OCI-M2 (cell line): ENCODE measurements around the gene SNTG2.

Experiments used
- DNase-seq: peaks from one replicate; lab custom pipeline; 2025; ENCODE audit not compliant: unreplicated experiment; lab: John Stamatoyannopoulos, UW

Gene SNTG2

DNA sequence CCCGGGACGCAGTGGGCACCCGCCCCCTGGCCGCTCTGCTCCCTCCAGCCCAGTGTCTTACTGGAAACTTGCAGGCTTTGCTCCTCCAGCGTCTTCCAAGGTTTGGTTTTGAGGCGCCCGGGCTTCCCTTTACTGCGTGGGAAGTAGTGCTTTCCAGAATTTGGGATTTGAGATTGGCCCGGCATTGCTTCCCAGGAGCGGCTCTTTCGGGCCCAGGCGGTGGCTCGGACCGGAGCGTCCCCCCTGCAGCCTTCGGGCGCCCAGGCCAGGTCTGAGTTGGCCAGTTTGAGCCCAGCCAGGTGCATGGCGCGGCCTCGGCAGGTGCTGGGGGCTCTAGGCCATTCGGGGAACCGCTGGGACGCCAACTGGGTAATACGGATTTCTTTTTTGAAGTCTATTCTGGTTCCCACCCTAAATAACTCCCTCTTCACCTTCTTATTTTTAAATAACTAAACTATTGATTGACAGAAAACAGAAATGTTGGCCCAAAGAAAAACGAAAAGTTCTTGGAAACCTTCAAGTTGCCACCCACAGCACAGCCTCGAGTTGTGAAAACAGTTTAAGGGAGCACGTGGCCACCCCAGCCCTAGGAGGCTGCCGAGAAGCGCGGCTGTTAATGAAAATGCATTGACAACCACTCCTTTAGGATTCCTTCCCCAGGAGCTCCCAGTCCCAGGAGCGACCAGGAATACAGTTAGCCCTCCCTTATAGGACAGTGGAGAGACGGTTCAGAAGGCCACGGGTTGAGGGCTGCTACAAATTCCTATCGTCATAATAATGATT is 766 bp downstream of the SNTG2 start:
- no peak for DNase-seq

DNA sequence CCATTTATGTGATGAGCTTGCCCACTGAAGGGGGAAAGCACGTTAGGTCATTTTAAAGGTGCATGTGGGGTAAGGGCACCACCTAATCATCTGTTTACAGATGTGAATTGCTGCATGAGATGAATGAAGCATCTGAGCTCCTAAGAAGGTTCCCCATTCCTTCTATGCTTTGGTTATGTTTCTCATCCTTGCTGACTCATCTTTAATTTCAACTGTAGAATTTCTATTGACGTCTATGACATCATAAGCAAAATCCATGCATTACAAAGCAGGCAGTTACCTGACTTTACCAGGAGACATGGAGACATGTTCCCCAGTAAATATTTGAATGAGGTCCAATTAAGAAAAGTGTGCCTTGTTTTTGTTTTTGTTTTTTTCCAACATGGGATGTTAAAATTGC is 2.8 kb downstream of the SNTG2 start:
- DNase-seq: no peak

DNA sequence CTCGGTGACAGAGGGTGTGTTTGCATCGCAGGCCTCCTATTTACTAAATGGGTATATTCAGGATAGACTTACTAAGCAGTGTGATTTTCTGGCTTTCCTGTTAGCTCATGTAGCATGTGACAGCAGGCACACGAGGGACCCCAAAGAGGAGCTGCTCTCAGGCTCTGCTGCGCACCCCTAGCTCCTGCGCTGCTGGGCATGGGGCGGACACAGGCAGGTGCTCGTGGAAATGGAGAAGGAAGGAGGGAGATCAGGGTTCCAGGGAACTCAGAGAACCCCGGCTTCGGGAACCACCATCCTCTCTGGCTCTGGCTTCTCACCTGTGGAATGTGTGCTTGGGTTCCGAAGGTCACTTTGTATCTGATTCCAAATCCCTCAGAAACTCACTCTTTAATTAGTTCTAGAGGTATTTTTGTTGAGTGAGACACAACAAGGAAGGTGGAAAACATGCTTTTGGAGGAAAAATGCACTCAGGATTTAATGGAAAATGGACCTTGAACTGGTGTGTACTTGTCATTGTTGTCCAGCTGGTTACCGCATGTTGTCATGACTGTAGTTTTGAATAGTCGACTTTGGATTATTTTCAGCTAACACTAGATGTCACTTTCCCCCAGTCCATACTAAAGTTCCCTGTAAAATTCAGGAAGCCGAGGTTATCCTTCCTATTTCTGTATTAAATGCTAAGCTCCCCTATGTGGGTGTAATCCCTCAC is 3.5 kb downstream of the SNTG2 start:
- no peak for DNase-seq

DNA sequence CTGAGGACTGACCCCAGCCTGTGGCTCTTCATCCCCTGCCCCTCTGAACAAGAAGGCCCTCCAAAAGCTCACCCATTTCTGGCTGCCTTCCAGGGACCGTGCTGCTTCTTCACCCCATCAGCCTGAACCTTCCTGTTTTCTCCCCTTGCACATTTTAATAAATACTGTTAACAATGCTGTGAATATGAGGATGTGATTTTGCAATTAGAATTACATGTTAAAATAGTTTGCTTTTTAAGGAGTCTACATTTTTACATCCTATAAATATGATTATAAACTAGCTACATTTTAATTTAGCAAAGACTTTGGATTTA is 4.0 kb downstream of the SNTG2 start:
- no peak for DNase-seq

DNA sequence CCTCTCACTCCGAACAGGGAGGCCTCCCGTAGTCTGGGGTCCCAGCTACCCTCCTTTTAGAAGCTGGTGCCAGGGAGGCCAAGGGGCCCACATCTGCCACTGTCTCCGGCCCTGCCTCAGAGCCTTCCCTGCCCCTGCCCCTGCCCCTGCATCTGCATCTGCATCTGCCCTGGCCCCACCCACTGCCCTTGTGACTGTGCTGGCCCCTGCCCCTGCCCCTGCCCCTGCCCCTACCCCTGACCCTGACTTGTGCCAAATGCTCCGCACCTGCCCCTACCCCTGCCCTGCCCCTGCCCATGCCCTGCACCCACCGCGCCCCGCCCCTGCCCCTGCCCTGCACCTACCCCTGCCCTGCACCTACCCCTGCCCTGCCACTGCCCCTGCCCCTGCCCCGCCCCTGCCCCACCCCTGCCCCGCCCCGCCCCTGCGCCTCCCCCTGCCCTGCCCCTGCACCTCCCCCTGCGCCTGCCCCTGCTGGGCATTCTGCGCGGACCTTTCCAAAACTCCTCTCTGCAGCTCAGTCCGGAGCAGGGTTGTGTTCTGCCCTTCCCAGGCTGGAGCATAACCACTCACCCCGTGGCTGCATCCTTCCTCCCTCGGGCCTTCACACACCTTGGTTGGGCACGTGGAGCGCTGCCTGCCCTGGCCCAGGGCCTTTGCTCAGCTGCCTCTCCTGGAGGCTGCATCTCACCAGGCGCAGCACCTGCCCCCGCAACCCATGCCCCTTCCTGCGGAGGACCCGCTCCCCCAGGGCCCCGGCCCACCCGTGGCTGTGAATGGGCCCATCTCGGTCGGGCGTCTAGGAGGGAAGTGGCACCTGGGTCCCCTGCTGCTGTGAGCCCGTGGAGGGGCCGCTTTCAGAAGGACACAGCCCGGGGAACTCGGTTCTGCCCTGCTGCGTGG is 5.4 kb downstream of the SNTG2 start:
- no peak for DNase-seq

DNA sequence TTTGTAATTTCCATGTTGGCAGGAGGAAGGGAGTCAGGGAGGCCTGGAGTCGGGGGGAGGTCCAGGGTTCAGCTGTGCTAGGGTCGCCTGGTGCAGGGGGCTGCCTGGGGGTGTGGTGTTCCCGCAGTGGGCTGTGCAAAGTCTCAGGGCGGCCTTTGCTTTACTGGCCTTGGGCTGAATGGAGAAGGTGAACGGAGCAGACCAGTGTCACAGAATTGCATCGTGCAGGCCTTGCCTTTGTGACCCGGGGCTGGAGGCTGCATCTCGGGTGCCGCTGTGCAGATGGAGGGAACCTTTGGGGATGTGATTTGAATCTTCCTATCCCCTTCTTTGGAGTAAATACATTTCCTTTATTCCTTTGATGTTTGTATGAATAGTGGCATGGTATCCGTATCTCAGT is 8.8 kb downstream of the SNTG2 start:
- no peak for DNase-seq

DNA sequence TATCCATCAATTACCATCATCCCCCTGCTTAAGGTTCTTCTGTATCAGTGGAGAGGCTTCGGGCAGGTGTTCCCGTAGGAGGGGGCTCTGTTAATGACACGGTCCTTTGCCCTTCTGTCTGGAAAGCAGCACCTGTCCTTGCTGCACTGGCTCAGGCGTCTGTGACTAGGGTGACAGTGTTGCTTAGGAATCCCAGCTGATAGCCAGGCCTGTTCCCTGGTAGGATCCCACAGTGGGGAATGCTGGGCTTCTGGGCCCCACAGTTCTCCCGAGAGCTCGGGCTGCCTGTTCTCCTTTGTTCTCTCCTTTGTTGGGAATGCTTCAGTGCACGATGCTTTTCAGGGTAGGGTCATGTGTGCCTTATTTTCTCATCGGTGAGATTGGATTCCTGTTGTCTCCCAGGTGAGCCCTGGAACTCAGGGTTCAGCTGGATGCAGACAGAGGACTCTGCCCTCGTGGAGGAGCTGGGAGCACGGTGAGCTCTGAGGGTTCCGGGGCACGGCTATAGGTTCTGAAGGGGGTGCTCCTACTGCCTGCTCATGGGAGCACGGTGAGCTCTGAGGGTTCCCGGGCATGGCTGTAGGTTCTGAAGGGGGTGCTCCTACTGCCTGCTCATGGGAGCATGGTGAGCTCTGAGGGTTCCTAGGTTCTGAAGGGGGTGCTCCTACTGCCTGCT is 9.6 kb downstream of the SNTG2 start:
- no peak for DNase-seq

DNA sequence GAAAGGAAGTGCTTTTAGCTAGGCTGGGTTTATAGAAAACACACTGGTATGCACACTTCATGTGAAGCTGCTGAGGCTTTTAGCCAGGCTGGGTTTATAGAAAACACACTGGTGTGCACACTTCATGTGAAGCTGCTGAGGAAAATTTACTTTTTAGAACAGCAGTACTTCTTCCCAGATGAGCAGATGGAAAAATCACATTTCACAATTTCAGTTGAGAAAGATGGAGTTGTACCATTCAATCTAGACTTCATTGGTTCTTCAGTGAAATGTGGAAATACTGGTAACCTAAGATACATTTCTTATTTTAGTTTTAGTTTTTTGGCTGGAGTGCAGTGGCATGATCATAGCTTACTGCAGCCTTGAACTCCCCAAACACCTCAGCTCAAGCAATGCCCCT is 11.1 kb downstream of the SNTG2 start:
- DNase-seq: no peak

DNA sequence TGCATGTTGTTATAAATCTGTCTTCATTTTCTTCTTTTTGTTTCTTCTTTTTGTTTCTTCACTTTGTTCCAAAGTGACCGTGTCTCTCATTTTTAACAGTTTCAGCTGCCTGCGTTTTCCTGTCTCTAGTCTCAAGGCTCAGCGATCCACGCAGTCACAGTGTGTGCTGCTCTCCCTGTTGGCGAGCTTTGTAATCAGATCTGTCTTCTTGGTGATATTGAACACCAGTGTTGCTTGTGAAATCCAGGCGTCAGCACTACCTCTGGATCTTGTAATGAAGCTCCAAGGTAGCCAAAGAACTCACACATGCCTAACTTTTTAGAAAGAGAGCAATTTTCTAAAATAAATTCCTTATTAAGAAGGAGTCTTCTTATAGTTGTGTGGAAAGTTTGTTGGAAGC is 13.2 kb downstream of the SNTG2 start:
- DNase-seq: no peak

DNA sequence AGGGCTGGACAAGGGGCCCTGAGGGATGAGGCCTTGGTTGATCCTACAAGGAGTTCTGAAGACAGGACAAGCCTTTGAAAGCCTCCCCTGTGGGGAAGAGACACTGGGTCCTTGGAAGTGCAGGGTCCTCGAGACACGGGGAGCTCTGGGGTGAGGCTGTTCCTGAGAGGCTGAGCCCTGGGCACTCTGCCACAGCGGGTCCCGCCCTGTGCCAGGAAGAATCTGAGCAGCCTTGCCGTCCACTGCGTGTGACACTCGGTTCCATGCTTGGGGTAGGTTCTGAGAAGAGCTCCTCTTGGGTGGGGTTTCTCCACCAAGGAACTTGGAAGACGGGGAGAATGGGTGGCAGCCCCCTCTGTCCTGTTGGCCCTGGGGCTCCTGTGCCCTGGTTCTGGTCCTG is 13.9 kb downstream of the SNTG2 start:
- no peak for DNase-seq

DNA sequence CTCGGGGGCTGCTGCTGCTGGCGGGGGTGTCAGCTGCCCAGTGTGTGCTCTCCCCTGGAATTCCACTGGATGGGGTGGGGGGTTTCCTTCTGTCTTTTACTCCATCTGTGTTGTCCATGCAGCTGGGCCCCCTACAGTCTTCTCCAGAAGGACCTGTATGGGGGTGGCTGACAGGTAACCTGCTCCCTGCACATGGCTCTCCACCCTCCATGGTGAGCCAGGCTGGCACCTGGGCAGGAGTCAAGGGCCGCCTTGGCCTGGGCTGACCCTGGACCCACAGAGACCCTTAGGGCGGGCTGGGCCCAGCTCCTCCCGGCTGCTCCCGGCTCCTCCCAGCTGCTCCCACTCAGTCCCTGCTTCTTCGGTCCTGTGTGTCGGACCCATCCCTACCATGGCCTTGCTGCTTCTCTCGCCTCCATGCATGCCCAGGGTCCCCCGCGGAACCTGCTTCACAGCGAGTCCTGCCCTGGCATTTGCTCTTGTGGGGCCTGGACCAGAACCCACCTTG is 15.0 kb downstream of the SNTG2 start:
- no peak for DNase-seq

DNA sequence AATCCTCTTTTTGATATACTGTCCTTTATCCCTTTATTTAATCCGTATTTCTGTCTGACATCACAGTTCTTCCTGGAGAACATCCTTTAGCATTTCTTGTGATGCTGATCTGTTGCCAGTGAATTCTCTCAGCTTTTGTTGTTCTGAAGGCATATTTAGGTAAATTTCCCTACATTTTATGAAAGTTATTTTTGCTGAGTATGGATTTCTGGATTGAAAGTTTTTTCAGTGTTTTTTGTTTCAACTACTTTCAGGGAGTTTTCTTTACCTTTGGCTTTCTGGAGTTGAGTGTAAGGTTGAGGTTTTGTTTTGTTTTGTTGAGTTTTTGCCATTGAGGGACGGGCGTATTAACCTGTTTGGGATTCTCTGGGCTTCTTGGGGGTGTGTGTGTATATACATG is 22.5 kb downstream of the SNTG2 start:
- no peak for DNase-seq

DNA sequence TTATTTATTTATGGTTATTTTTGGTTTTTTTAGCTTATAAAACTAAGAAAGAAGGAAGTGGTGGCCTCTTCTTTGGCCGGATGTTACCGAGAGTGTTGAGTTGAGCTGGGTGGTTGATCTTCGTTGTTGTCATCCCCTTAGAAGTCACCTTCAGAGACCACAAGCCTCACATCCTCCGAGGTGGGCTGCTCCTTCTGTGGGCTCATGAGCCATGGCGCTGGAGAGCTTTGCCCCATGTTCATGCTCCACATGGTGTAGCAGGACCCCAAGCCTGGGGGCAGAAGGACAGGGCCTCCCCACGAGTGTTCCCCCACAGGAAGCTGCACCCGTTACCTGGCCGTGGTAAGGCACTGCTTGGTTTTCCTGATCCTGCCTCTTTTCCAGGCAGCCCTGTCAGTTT is 23.4 kb downstream of the SNTG2 start:
- no peak for DNase-seq

DNA sequence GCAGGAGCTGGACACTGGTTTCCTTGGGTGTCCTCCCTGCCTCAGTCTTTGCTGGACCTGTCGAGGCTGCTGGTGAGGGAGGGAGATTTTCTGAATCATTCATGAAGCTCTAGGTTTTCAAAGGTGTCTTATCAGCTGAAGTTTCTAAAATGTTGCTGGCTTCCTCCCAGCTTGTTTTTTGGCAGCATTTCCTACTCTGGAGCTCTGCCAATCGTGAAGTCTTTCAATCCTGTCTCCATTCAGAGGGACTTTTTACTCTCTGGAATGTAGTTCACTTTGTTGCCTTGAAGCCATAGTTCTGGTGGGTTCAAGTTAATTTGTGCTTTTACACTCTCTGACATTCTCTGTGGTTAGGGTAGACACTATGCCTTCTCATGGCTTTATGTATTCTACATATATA is 23.9 kb downstream of the SNTG2 start:
- no peak for DNase-seq

DNA sequence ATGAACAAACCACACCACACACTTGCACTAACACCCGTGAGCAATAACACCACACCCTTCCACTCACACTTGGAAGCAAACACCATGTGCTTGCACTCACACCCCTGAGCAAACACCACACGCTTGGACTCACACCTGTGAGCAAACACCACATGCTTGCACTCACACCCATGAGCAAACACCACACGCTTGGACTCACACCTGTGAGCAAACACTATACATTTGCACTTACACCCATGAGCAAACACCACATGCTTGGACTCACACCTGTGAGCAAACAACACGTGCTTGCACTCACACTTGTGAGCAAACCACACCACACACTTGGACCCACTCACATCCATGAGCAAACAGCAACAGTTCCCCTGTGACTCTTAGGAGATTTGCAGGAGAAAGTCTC is 24.4 kb downstream of the SNTG2 start:
- DNase-seq: no peak

DNA sequence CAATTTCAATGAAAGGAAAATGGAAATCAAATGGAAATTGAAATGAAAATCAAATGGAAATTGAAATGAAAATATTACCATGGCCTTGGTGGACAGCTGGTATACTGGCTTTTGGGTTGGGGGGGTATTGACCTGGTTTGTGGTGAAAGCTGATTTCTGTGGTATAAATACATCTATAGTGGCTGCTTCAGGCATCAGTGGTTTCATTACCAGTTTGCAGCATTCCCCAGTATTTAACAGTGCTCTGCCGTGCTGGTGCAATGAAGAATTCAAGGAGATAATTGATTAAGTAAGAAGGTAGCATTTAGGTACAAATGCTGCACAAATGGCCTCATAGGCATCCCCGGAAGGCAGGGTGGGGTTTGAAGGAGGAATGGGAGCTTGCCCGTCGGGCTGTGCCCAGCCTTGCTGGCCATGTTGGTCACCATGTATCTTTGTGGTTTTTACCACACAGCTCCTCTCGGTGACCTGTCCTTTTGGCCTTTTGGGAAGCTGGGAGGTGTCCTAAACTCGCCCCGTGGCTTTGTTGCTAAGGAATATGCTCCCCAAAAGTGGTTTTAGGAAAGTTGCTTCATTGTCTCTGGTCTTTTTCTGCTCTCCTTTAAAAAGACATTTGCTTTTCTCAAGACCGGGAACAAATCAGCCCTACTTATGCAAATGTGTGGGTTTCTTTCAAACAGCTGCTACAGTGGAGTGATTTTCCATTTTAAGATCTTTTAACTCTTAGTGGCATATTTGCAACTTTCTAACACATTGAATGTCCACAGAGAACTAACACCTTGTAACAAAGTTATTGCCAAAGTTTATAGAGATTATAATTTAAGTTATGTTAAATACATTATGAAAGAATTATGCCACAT is 28.6 kb downstream of the SNTG2 start:
- DNase-seq: no peak

DNA sequence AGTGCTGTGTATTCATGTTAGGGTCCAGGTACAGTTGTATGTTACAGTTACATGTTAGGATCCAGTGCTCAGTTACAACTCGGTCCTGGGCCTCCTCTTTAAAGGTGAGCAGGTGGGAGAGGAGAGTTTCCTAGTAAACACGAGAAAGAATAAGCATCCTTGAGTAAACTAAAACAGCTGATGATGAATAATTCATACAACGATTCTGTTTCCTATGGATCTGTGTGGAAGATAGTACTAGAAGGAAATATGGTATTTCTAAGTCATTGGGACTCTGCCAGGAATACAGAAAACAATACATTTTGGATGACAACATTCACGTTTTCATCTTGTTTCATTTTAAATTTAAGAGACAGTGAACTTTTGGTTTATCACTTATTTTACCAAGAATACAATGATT is 29.5 kb downstream of the SNTG2 start:
- no peak for DNase-seq

DNA sequence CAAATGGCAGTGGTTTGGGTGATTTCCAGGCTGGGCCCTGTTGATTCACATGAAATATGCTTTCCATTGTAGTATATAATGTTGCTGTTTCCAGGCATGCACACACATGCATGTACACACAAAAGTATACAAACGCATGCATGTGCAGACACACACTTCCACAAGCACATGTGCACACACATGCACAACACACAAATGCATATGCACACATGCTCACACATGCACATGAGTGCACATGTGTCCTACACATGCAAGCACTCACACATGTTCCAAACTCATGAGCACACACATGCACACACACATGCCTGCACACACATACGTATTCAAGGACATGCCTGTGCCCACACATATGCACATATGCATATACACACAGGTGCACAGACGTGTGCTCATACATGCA is 30.6 kb downstream of the SNTG2 start:
- DNase-seq: no peak

DNA sequence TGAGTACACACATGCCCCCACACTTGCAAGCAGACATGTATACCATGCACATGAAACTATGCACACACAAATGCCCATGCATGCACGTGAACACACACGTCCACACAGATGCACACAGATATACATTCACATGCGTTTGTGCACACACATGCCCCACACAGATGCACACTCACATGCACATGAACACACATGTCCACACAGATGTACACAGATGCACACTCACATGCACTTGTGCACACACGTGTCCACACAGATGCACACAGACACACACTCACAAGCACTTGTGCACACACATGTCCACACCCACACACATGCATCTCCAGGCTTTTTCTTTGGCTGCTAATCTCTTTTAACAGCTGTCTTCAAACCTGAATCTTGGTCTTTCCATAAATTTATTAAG is 31.1 kb downstream of the SNTG2 start:
- no peak for DNase-seq

DNA sequence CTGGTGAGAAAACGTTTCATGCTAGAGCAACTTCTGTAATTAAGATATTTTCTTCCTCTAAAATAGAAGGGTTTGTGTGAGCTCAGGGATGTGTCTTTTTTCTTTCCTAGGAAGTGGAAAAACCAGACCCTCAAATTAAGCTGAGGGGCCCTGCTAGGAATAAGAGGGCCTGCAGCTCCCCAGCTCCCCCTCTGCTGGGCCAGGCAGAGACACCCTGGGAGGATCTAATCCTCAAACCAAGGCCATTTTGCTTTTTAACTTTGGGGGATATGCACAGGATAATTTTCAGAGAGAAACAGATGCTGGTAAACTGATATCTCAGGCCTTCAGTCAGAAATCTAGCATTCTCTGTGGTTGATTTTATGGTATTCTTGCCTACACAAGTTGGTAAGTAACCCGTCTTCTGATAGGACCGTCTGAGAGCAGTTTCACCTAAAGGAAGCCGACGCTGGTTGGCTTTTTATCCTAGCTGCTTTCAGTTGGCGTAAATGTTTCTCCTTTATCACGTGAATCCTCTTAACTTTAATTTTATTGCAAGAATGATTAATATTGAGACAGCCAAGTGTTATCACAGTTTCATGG is 34.8 kb downstream of the SNTG2 start:
- no peak for DNase-seq
